HepG2 (cell line): ENCODE results near the gene NEURL1B. TPM values are rescaled to one million over a fixed set of nuclear protein-coding genes. Genes with fewer than 3 reads are reported as not detected.
A peak's percentile ranks its signal among the peaks of the same experiment; 100 is the strongest.

ENCODE experiments used
- CEBPB ChIP-seq: IDR thresholded peaks from 2 replicates; pipeline ENCODE4 v1.6.1; 2011; ENCODE audit warnings: low read depth, low read length, improper control_type of control experiment, borderline replicate concordance
- TAF15 ChIP-seq: fragments of 200-400 bp; formaldehyde crosslinking; IDR thresholded peaks from one replicate; pipeline ENCODE4 v1.6.1; 2018; ENCODE audit warnings: mild to moderate bottlenecking, low read depth, low read length; ENCODE audit not compliant: poor library complexity, severe bottlenecking
- ZBTB4 ChIP-seq: sonication (generic); formaldehyde crosslinking; IDR thresholded peaks from 2 replicates; pipeline ENCODE4 v1.4.0; 2020; ENCODE audit warnings: missing genetic modification reagents, mild to moderate bottlenecking, borderline replicate concordance
- ZEB1 ChIP-seq: IDR thresholded peaks from 2 replicates; pipeline ENCODE4 v1.6.1; 2012; ENCODE audit warnings: mild to moderate bottlenecking, low read depth, inconsistent platforms; ENCODE audit not compliant: insufficient replicate concordance
- ZFP36 ChIP-seq: fragments of 150-350 bp; IDR thresholded peaks from 2 replicates; pipeline ENCODE4 v1.6.1; 2018; ENCODE audit warnings: borderline replicate concordance, low read length, low read depth; ENCODE audit not compliant: partially characterized antibody
- ZMYM3 ChIP-seq: sonication (generic); formaldehyde crosslinking; IDR thresholded peaks from 2 replicates; pipeline ENCODE4 v1.5.1; 2020; ENCODE audit warnings: mild to moderate bottlenecking, missing genetic modification reagents
- ZNF414 ChIP-seq: sonication (generic); formaldehyde crosslinking; IDR thresholded peaks from 2 replicates; pipeline ENCODE4 v1.5.0; 2020; ENCODE audit warnings: missing genetic modification reagents
- ZNF44 ChIP-seq: sonication (generic); formaldehyde crosslinking; IDR thresholded peaks from 2 replicates; pipeline ENCODE4 v1.5.1; 2020; ENCODE audit warnings: mild to moderate bottlenecking, missing genetic modification reagents
- ZNF652 ChIP-seq: IDR thresholded peaks from 2 replicates; pipeline ENCODE4 v1.6.1; 2016; ENCODE audit warnings: low read depth, borderline replicate concordance
- ZNF768 ChIP-seq: sonication (generic); formaldehyde crosslinking; IDR thresholded peaks from 2 replicates; pipeline ENCODE4 v1.4.0; 2020; ENCODE audit warnings: missing genetic modification reagents
- polyA plus RNA-seq, 8 experiments: library from polyadenylated mRNA; depleted of rRNA in 3 of 8; stranded (reverse) in 7 of 8; unstranded in 1 of 8; fragments of >200 nt; fragmentation: Illumina TruSeq in 4 of 8; extraction: Trizol in 4 of 8; gene quantifications; 2 replicates each; pipeline versions ENCODE4 v1.2.1 to v1.2.3, GENCODE V29; 2011 to 2016; ENCODE audit warnings: low read depth in 4 of 8, missing spikeins in 1 of 8, mixed read lengths in 1 of 8; ENCODE audit not compliant: insufficient read depth in 1 of 8
- total RNA-seq, 5 experiments: library from RNA; depleted of rRNA; stranded (reverse); fragments of >200 nt; fragmentation: Illumina TruSeq; extraction: Trizol; gene quantifications; 2 replicates each; pipeline ENCODE4 v1.2.3, GENCODE V29; 2016; ENCODE audit warnings: low read depth in 1 of 5

The NEURL1B gene
- total and polyA plus RNA-seq, 2 of the 13 experiments (the other 11 are each of a cell fraction or from before 2014, with no cell fraction given): 0.09 to 0.13 TPM

- TF ChIP-seq ZNF414 (CRISPR knock-in tag): no peak
- TF ChIP-seq TAF15: no peak
- peak; percentile 59; the same call in 1 of the 2 replicates for TF ChIP-seq ZMYM3 (CRISPR knock-in tag)
- peak; percentile 69 for TF ChIP-seq ZNF652
- no peak for TF ChIP-seq ZNF44 (CRISPR knock-in tag)
- peak; percentile 32; the same call in 1 of the 2 replicates for TF ChIP-seq CEBPB
- peak; percentile 98 for TF ChIP-seq ZNF768
- TF ChIP-seq ZBTB4 (CRISPR knock-in tag): no peak
- TF ChIP-seq ZEB1: no peak
- TF ChIP-seq ZFP36: peak; percentile 27
Measured at GRCh38 chr5:172721455-172722326, 80.6 kb downstream of the NEURL1B start (continued).
